Lower leg skin (tissue), 4 donors: Measurements from ENCODE around the gene LAIR2. TPM values are rescaled to one million over a fixed set of nuclear protein-coding genes. Genes with fewer than 3 reads are reported as not detected.
A peak's percentile ranks its signal among the peaks of the same experiment; 100 is the strongest.

ENCODE experiments used
- DNase-seq, 2 donors: peaks; one replicate each; pipeline ENCODE4 v3.0.0-alpha.2; 2019; ENCODE audit warnings: low spot score in 2 of 2
- H3K4me3 ChIP-seq: fragments of 200-600 bp; sonication (generic); 2 replicates; pipeline ENCODE4 v1.5.1; 2017; ENCODE audit warnings: mild to moderate bottlenecking, low read depth; ENCODE audit not compliant: poor library complexity, severe bottlenecking
- CTCF ChIP-seq, 3 donors: fragments of 450-650 bp; IDR thresholded peaks; one replicate each; pipeline ENCODE4 v1.5.1; 2016; ENCODE audit warnings: antibody characterized with exemption in 3 of 3, mild to moderate bottlenecking in 3 of 3, moderate library complexity in 2 of 3
- POLR2A ChIP-seq, 2 donors: fragments of 450-650 bp; IDR thresholded peaks; one replicate each; pipeline ENCODE4 v1.6.1; 2016 to 2017; ENCODE audit warnings: antibody characterized with exemption in 2 of 2, mild to moderate bottlenecking in 1 of 2, moderate library complexity in 1 of 2
- WGBS, 2 donors: methylation state at CpG; one replicate each; pipeline ENCODE4 v1.1.5; 2018; 5-methylcytosine and 5-hydroxymethylcytosine counted together
- intact Hi-C: fragments of 100-400 bp; cut with DNase I; formaldehyde crosslinking; loops from one replicate; pipeline ENCODE4 v1.15.0; 2023; ENCODE audit warnings: low total_unique reads
- total RNA-seq, 4 donors: library from RNA; depleted of rRNA; stranded (reverse); fragments of >200 nt; gene quantifications; one replicate each; pipeline ENCODE4 v1.1.0, GENCODE V29; 2016

The LAIR2 gene
- total RNA-seq, 4 donors from 2014 or later = not detected

DNA sequence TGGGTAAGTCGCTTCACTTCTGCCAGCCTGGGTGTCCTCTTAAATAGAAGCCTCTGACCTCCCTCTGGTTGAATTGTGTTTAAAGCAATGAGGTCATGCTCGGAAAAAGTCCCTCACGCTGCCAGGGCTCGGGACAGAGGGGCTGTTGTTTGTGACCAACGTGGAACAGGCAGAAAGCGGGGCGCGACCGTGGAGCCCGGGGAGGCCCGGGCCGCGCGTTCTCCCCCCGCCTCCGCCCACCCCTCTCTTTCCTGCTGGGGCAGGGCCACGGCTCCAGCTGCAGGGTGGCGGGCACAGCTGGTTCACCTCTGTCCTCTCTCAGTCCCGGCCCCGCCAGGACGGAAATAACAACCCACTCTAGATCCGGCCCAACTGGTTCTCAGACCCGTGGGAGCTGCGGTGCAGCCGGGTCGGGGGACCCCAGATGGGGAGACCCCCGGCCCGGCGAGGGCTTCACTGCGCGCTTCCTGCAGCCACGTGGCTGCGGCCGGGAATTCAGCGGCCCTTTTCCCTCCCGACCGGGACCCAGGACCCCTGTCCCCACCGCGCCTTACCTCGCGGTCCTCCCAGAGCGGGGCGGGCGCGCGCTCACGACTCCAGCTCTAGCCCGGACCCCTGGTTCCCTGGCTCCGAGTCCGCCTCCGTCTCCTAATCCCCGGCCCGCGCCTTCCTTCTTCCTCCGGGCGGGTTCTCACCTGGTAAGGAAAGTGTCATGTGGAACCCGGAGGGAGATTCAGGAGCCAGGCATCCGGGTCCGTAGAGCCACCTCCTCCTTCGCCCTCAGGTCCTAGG lies 31.4 kb upstream of the LAIR2 start:
- DNase-seq = peak in 1 of 2 donors; percentile 91
- peak overlapping the region; percentile 28 for H3K4me3 ChIP-seq
- intact Hi-C loops = no loop called here
- WGBS, 2 donors = 1 to 2% methylated on average over 34 to 46 of the region's 60 CpGs
- no peak for TF ChIP-seq CTCF (IDR thresholded peaks at IDR 0.05)
- no peak for TF ChIP-seq POLR2A (IDR thresholded peaks at IDR 0.05)

GRCh38 chr19:54473071-54473891 lies 29.4 kb upstream of the LAIR2 start, which contains the start of gene CDC42EP5:
TSS of gene CDC42EP5 (minus strand) at chr19:54473296. CDS start at chr19:54465547, 7,749 bp downstream.
- peak; percentile 62 to 95 for DNase-seq
- no peak for TF ChIP-seq POLR2A (IDR thresholded peaks at IDR 0.05)
- TF ChIP-seq CTCF (IDR thresholded peaks at IDR 0.05) = no peak
- intact Hi-C loops = no loop called here
- WGBS, 2 donors = 8 to 10% methylated on average over 14 of the region's 14 CpGs
- H3K4me3 ChIP-seq = peak within 1 kb of the TSS; percentile 19

DNA sequence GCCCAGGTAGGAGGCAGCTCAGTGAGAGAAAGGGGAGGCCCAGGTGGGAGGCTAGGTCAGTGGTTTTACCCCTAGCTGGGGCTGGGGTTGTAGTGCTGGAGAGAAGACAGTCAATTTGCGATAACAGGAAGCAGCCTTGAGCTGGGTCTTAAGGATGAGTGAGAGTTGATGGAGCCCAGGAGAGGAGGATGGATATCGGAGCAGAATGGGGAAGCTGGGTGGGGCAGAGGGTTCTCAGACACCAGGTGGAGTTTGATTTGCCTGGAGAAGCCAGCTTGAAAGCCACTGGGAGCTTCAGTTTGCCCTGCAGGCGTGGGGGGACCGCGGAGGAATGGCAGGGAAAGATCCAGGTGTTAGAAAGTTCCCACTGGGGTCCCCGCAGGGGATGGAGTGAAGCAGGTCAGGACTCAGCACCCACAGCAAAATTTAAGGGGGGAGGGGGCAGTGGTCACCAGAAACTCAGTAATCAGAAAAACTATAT lies 28.7 kb upstream of the LAIR2 start:
- WGBS, 2 donors = 55 to 61% methylated on average over 6 of the region's 6 CpGs
- intact Hi-C loops = no loop called here
- TF ChIP-seq CTCF (IDR thresholded peaks at IDR 0.05) (no peak), POLR2A (IDR thresholded peaks at IDR 0.05) (no peak)

GRCh38 chr19:54475706-54476105 lies 26.9 kb upstream of the LAIR2 start:
- WGBS, 2 donors = 83 to 95% methylated on average over 8 to 11 of the region's 11 CpGs
- no peak for DNase-seq
- intact Hi-C loops = no loop called here
- H3K4me3 ChIP-seq = no peak overlapping the region
- TF ChIP-seq CTCF (IDR thresholded peaks at IDR 0.05) (no peak), POLR2A (IDR thresholded peaks at IDR 0.05) (no peak)

More for the DNA sequence above, 28.7 kb upstream of the LAIR2 start:
- no peak for DNase-seq
- no peak overlapping the region for H3K4me3 ChIP-seq

DNA sequence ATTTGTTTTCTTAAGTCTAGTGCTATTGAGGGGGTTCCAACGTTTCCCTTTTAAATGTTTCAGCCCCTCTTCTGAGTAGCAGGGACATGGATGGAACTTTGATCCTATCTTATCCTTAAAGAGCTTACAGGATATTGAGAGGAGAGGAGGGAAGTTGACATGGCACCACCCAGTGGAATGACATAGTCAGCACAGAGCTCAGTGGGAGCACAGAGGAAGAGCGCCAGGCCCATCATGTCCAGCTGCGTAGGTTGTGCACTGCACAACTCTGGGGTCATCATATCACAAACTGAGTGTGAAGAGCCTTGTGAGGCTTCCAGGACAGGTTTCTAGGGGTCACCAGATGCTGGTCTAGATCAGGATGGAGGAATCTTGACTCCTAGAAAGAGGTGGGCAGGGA lies 25.0 kb upstream of the LAIR2 start:
- 68 to 74% methylated on average over 3 of the region's 3 CpGs for WGBS, 2 donors
- no peak overlapping the region for H3K4me3 ChIP-seq
- DNase-seq = no peak
- TF ChIP-seq CTCF (IDR thresholded peaks at IDR 0.05) = no peak
- no peak for TF ChIP-seq POLR2A (IDR thresholded peaks at IDR 0.05)
- intact Hi-C loops = no loop called here
